PC-3 (cell line): ENCODE data around the gene FAM229B. TPM values are rescaled to one million over a fixed set of nuclear protein-coding genes. Genes with fewer than 3 reads are reported as not detected.

Source experiments
- ATAC-seq: fragments of 200-7000 bp; cut with Tn5 transposase; 2 replicates; pipeline ENCODE4 v1.9.1; 2020; ENCODE audit warnings: mild to moderate bottlenecking, moderate library complexity
- BruUV-seq: library from RNA; stranded (reverse); fragments of 400-500 nt; replicated peaks from 2 replicates; lab custom pipeline; 2021; lab: Mats Ljungman, UMichigan
- CTCF ChIA-PET: fragments of 300-600 bp; sonication (Branson Sonifier 250); formaldehyde crosslinking; loops from one replicate; lab custom pipeline; 2022; ENCODE audit warnings: antibody characterized with exemption; lab: Charles Lee
- POLR2A ChIA-PET: fragments of 300-600 bp; sonication (Branson Sonifier 250); formaldehyde crosslinking; loops from one replicate; lab custom pipeline; 2022; ENCODE audit warnings: antibody characterized with exemption; ENCODE audit not compliant: unreplicated experiment; lab: Charles Lee
- DNase-seq: peaks from one replicate; pipeline ENCODE4 v3.0.0-alpha.2; 2015
- H2AFZ ChIP-seq: fragments of 300-600 bp; sonication (generic); 2 replicates; pipeline ENCODE4 v1.6.0; 2016; ENCODE audit warnings: antibody characterized with exemption, low read length
- H3F3A ChIP-seq: fragments of 300-600 bp; sonication (generic); one replicate; pipeline ENCODE4 v1.6.0; 2017; ENCODE audit warnings: antibody characterized with exemption, low read length, control low read depth, mild to moderate bottlenecking; ENCODE audit not compliant: unreplicated experiment
- H3K27ac ChIP-seq: fragments of 300-600 bp; sonication (generic); 2 replicates; pipeline ENCODE4 v1.5.1; 2016; ENCODE audit warnings: mild to moderate bottlenecking, low read length
- H3K27me3 ChIP-seq: fragments of 300-600 bp; sonication (generic); 2 replicates; pipeline ENCODE4 v1.6.1; 2016; ENCODE audit warnings: low read length, mixed read lengths
- H3K36me3 ChIP-seq: fragments of 300-600 bp; sonication (generic); 2 replicates; pipeline ENCODE4 v1.6.1; 2016; ENCODE audit warnings: low read depth, mixed run types, low read length, mixed read lengths
- H3K4me1 ChIP-seq: fragments of 300-600 bp; sonication (generic); 2 replicates; pipeline ENCODE4 v1.5.1; 2016; ENCODE audit warnings: low read length; ENCODE audit not compliant: insufficient read depth
- H3K4me2 ChIP-seq: fragments of 300-600 bp; sonication (generic); 2 replicates; pipeline ENCODE4 v1.6.0; 2016; ENCODE audit warnings: low read length
- H3K4me3 ChIP-seq: fragments of 300-600 bp; sonication (generic); 2 replicates; pipeline ENCODE4 v1.5.1; 2016; ENCODE audit warnings: mild to moderate bottlenecking, low read length, mixed read lengths
- H3K79me2 ChIP-seq: fragments of 300-600 bp; sonication (generic); 2 replicates; pipeline ENCODE4 v1.6.1; 2017; ENCODE audit warnings: low read length, mixed read lengths
- H3K9ac ChIP-seq: fragments of 300-600 bp; sonication (generic); 2 replicates; pipeline ENCODE4 v1.6.0; 2016; ENCODE audit warnings: mild to moderate bottlenecking, low read length
- H3K9me2 ChIP-seq: fragments of 300-600 bp; sonication (generic); replicated peaks from 2 replicates; pipeline ENCODE4 v1.6.1; 2016; ENCODE audit warnings: mixed run types, low read length, mixed read lengths
- H3K9me3 ChIP-seq: fragments of 300-600 bp; sonication (generic); 2 replicates; pipeline ENCODE4 v1.6.1; 2016; ENCODE audit warnings: low read length, mixed read lengths
- H4K20me1 ChIP-seq: fragments of 300-600 bp; sonication (generic); 2 replicates; pipeline ENCODE4 v1.6.1; 2016; ENCODE audit warnings: low read length, mixed read lengths
- CTCF ChIP-seq: fragments of 300-600 bp; sonication (generic); conservative IDR thresholded peaks from 2 replicates; pipeline ENCODE4 v1.5.1; 2017; ENCODE audit warnings: antibody characterized with exemption, low read depth, mild to moderate bottlenecking, low read length
- EZH2 ChIP-seq: fragments of 300-600 bp; sonication (generic); IDR thresholded peaks from one replicate; pipeline ENCODE4 v1.6.1; 2017; ENCODE audit warnings: antibody characterized with exemption, mild to moderate bottlenecking, low read length; ENCODE audit not compliant: unreplicated experiment
- EZH2phosphoT487 ChIP-seq: fragments of 300-600 bp; sonication (generic); IDR thresholded peaks from 2 replicates; pipeline ENCODE4 v1.6.1; 2018; ENCODE audit warnings: mild to moderate bottlenecking, antibody characterized with exemption, low read length, borderline replicate concordance
- intact Hi-C: fragments of 100-400 bp; cut with micrococcal nuclease; formaldehyde crosslinking; loops from 2 replicates; pipeline ENCODE4 v1.9.0; 2023
- total RNA-seq: library from RNA; depleted of rRNA; stranded (reverse); fragments of >200 nt; gene quantifications from 2 replicates; pipeline ENCODE4 v1.2.3, GENCODE V29; 2014

The FAM229B gene
- total RNA-seq, 1 experiment from 2014 or later, result 6.7 TPM

- H3K4me2 ChIP-seq, result peak overlapping the region; percentile 66
- peak overlapping the region; percentile 76 for H3K27ac ChIP-seq
- H3K79me2 ChIP-seq, result no peaks in the 10 kb centered on the region
- no peaks in the 10 kb centered on the region for H3K36me3 ChIP-seq
- no peaks in the 10 kb centered on the region for H3K9me2 ChIP-seq
- H3K4me3 ChIP-seq, result no peak overlapping the region
- TF ChIP-seq EZH2 (no peak), EZH2phosphoT487 (no peak), CTCF (no peak)
- H3K27me3 ChIP-seq, result no peaks in the 10 kb centered on the region
- 0 out of 2 replicates have a peak overlapping the region, but pooled peaks have one; percentile 12 for H2AFZ ChIP-seq
- DNase-seq, result no peak
- H3K9me3 ChIP-seq, result no peaks in the 10 kb centered on the region
- no TSS peak for BruUV-seq
- H3F3A ChIP-seq, result no peaks in the 10 kb centered on the region
- no peak for ATAC-seq
- intact Hi-C loops, result no loop called here
- POLR2A ChIA-PET, result interaction anchor here (0.7 kb wide), 1 partner anchor 382 kb away, joined by 3 read pairs; no protein-coding TSS in a partner anchor
- no peaks in the 10 kb centered on the region for H4K20me1 ChIP-seq
- CTCF ChIA-PET, result no interaction called here
- peaks cover 35% of the 10 kb centered on the region for H3K4me1 ChIP-seq
- peak overlapping the region; percentile 70 for H3K9ac ChIP-seq
These were observed 49.1 kb upstream of the FAM229B start for GRCh38 chr6:112038268-112038667.

GRCh38 chr6:112038756-112039430, 48.5 kb upstream of the FAM229B start:
- Histone ChIP-seq H2AFZ (no peak overlapping the region), H3K9ac (peak overlapping the region; percentile 70), H3K9me2 (no peaks in the 10 kb centered on the region), H3K4me3 (no peak overlapping the region), H4K20me1 (no peaks in the 10 kb centered on the region), H3K79me2 (no peaks in the 10 kb centered on the region), H3F3A (no peaks in the 10 kb centered on the region), H3K9me3 (no peaks in the 10 kb centered on the region), H3K27ac (peak overlapping the region; percentile 76), H3K27me3 (no peaks in the 10 kb centered on the region), H3K36me3 (no peaks in the 10 kb centered on the region), H3K4me2 (no peak overlapping the region), H3K4me1 (peaks cover 35% of the 10 kb centered on the region)
- TF ChIP-seq EZH2phosphoT487 (no peak), CTCF (no peak), EZH2 (no peak)
- no TSS peak for BruUV-seq
- ChIA-PET CTCF (no interaction called here), POLR2A (no interaction called here)
- DNase-seq (no peak), ATAC-seq (no peak)
- intact Hi-C loops, result no loop called here

- Histone ChIP-seq H3K4me3 (no peak overlapping the region), H3K79me2 (no peaks in the 10 kb centered on the region), H4K20me1 (no peaks in the 10 kb centered on the region), H3K4me1 (peaks cover 35% of the 10 kb centered on the region), H2AFZ (no peak overlapping the region), H3K9me2 (no peaks in the 10 kb centered on the region), H3K36me3 (no peaks in the 10 kb centered on the region), H3K27ac (no peak overlapping the region), H3K9ac (no peak overlapping the region), H3K4me2 (no peak overlapping the region), H3K27me3 (no peaks in the 10 kb centered on the region), H3F3A (no peaks in the 10 kb centered on the region), H3K9me3 (no peaks in the 10 kb centered on the region)
- CTCF ChIA-PET, result no interaction called here
- no TSS peak for BruUV-seq
- TF ChIP-seq CTCF (no peak), EZH2 (no peak), EZH2phosphoT487 (no peak)
- POLR2A ChIA-PET, result no interaction called here
- no peak for DNase-seq
- no peak for ATAC-seq
- intact Hi-C loops, result no loop called here
These were observed 48.0 kb upstream of the FAM229B start for GRCh38 chr6:112039431-112039770.
